Trophoblast cell (in vitro differentiated cells and primary cell): ENCODE results near the gene GALNT9.
"Not testable (repeated sequence)": the region's sequence is repeated elsewhere in the genome, so short reads cannot be mapped to it uniquely, and the experiment has no call there.

ENCODE experiments used
- DNase-seq, 2 donors: peaks; one replicate each; pipeline ENCODE4 v3.0.0-alpha.2; 2016
- H2AFZ ChIP-seq: 2 replicates; pipeline ENCODE4 v1.6.1; 2013; ENCODE audit warnings: low read length, moderate library complexity, mild to moderate bottlenecking; ENCODE audit not compliant: insufficient read depth, poor library complexity
- H2AK5ac ChIP-seq: 2 replicates; pipeline ENCODE4 v1.6.1; 2013; ENCODE audit warnings: mild to moderate bottlenecking, low read length
- H2BK120ac ChIP-seq: 2 replicates; pipeline ENCODE4 v1.6.1; 2013; ENCODE audit warnings: low read length, mild to moderate bottlenecking, moderate library complexity; ENCODE audit not compliant: insufficient read depth, poor library complexity
- H2BK12ac ChIP-seq: 2 replicates; pipeline ENCODE4 v1.6.1; 2013; ENCODE audit warnings: mild to moderate bottlenecking, low read length, moderate library complexity
- H2BK5ac ChIP-seq: 2 replicates; pipeline ENCODE4 v1.6.1; 2013; ENCODE audit warnings: low read length, low read depth, moderate library complexity, mild to moderate bottlenecking; ENCODE audit not compliant: poor library complexity
- H3K14ac ChIP-seq: 2 replicates; pipeline ENCODE4 v1.6.1; 2013; ENCODE audit warnings: mild to moderate bottlenecking, low read length
- H3K18ac ChIP-seq: 2 replicates; pipeline ENCODE4 v1.6.1; 2013; ENCODE audit warnings: mild to moderate bottlenecking, low read length
- H3K23ac ChIP-seq: 2 replicates; pipeline ENCODE4 v1.6.1; 2013; ENCODE audit warnings: low read length
- H3K27ac ChIP-seq: 2 replicates; pipeline ENCODE4 v1.5.1; 2013; ENCODE audit warnings: low read depth, mild to moderate bottlenecking, inconsistent platforms, low read length, moderate library complexity
- H3K27me3 ChIP-seq: 2 replicates; pipeline ENCODE4 v1.6.1; 2013; ENCODE audit warnings: inconsistent platforms, mild to moderate bottlenecking, low read length, moderate library complexity; ENCODE audit not compliant: insufficient read depth
- H3K36me3 ChIP-seq, 2 experiments: 1 replicate in 1 of 2; 2 replicates in 1 of 2; pipeline ENCODE4 v1.6.1; 2013; ENCODE audit warnings: low read length in 2 of 2, mild to moderate bottlenecking in 2 of 2, moderate library complexity in 1 of 2; ENCODE audit not compliant: insufficient read depth in 2 of 2, control insufficient read depth in 1 of 2
- H3K4ac ChIP-seq: 2 replicates; pipeline ENCODE4 v1.6.1; 2013; ENCODE audit warnings: low read depth, mild to moderate bottlenecking, low read length, moderate library complexity
- H3K4me1 ChIP-seq, 2 experiments: 1 replicate in 1 of 2; 2 replicates in 1 of 2; pipeline ENCODE4 v1.6.1; 2013; ENCODE audit warnings: low read length in 2 of 2, mild to moderate bottlenecking in 2 of 2, moderate library complexity in 1 of 2; ENCODE audit not compliant: insufficient read depth in 2 of 2, control insufficient read depth in 1 of 2
- H3K4me2 ChIP-seq: 2 replicates; pipeline ENCODE4 v1.6.1; 2013; ENCODE audit warnings: inconsistent platforms, mild to moderate bottlenecking, low read length, moderate library complexity
- H3K4me3 ChIP-seq: 2 replicates; pipeline ENCODE4 v1.5.1; 2013; ENCODE audit warnings: mild to moderate bottlenecking, low read depth, low read length, inconsistent platforms
- H3K79me1 ChIP-seq: one replicate; pipeline ENCODE4 v1.6.1; 2013; ENCODE audit warnings: low read length
- H3K79me2 ChIP-seq: 2 replicates; pipeline ENCODE4 v1.6.1; 2013; ENCODE audit warnings: low read length, mild to moderate bottlenecking; ENCODE audit not compliant: control insufficient read depth, insufficient read depth, poor library complexity
- H3K9ac ChIP-seq: 2 replicates; pipeline ENCODE4 v1.6.1; 2013; ENCODE audit warnings: mild to moderate bottlenecking, low read length
- H3K9me3 ChIP-seq: 2 replicates; pipeline ENCODE4 v1.6.1; 2013; ENCODE audit warnings: low read depth, mild to moderate bottlenecking, control low read depth, inconsistent platforms, low read length; ENCODE audit not compliant: insufficient read depth
- H4K12ac ChIP-seq: 2 replicates; pipeline ENCODE4 v1.6.1; 2013; ENCODE audit warnings: low read depth, mild to moderate bottlenecking, low read length, moderate library complexity
- H4K8ac ChIP-seq: 2 replicates; pipeline ENCODE4 v1.6.1; 2013; ENCODE audit warnings: low read depth, mild to moderate bottlenecking, low read length, moderate library complexity
- H4K91ac ChIP-seq: one replicate; pipeline ENCODE4 v1.6.1; 2013; ENCODE audit warnings: low read depth, mild to moderate bottlenecking, low read length, moderate library complexity
- WGBS: extraction: QIAGEN DNeasy Blood & Tissue Kit; methylation state at CpG from one replicate; pipeline ENCODE4 v1.1.7; 2013; ENCODE audit warnings: missing lambda C conversion rate; ENCODE audit not compliant: insufficient read length, insufficient coverage; ENCODE audit errors: extremely low coverage; 5-methylcytosine and 5-hydroxymethylcytosine counted together

GALNT9 gene

GRCh38 chr12:132266802-132267201 is 62.6 kb downstream of the GALNT9 start:
- no peak overlapping the region for H3K14ac ChIP-seq
- no peak overlapping the region for H3K27ac ChIP-seq
- H2BK12ac ChIP-seq, result no peak overlapping the region
- H3K36me3 ChIP-seq, result no peaks in the 10 kb centered on the region
- no peak overlapping the region for H2BK5ac ChIP-seq
- H2AFZ ChIP-seq, result no peak overlapping the region
- H2BK120ac ChIP-seq, result no peak overlapping the region
- no peak overlapping the region for H4K12ac ChIP-seq
- no peak overlapping the region for H3K4ac ChIP-seq
- H3K79me1 ChIP-seq, result no peaks in the 10 kb centered on the region
- H2AK5ac ChIP-seq, result no peak overlapping the region
- H3K4me3 ChIP-seq, result no peak overlapping the region
- no peak overlapping the region for H3K9ac ChIP-seq
- H3K27me3 ChIP-seq, result no peaks in the 10 kb centered on the region
- no peak overlapping the region for H4K8ac ChIP-seq
- H3K4me2 ChIP-seq, result no peak overlapping the region
- no peak for DNase-seq
- no peak overlapping the region for H3K23ac ChIP-seq
- H4K91ac ChIP-seq, result no peak overlapping the region
- H3K9me3 ChIP-seq, result peaks cover 6% of the 10 kb centered on the region
- WGBS, result no CpG with 5 or more reads among the region's 18 CpGs
- no peaks in the 10 kb centered on the region for H3K4me1 ChIP-seq
- no peaks in the 10 kb centered on the region for H3K79me2 ChIP-seq
- H3K18ac ChIP-seq, result no peak overlapping the region

- WGBS, result no CpG with 5 or more reads among the region's 9 CpGs
- H2AFZ ChIP-seq, result no peak overlapping the region
- no peaks in the 10 kb centered on the region for H3K36me3 ChIP-seq
- no peak overlapping the region for H3K14ac ChIP-seq
- no peak overlapping the region for H2BK120ac ChIP-seq
- H4K12ac ChIP-seq, result no peak overlapping the region
- H3K27ac ChIP-seq, result no peak overlapping the region
- H3K4ac ChIP-seq, result no peak overlapping the region
- H2BK12ac ChIP-seq, result no peak overlapping the region
- H3K23ac ChIP-seq, result no peak overlapping the region
- peaks cover 8% of the 10 kb centered on the region for H3K9me3 ChIP-seq
- H3K9ac ChIP-seq, result no peak overlapping the region
- H3K4me2 ChIP-seq, result no peak overlapping the region
- no peak for DNase-seq
- no peaks in the 10 kb centered on the region for H3K79me2 ChIP-seq
- H3K4me3 ChIP-seq, result no peak overlapping the region
- no peak overlapping the region for H4K91ac ChIP-seq
- no peak overlapping the region for H2AK5ac ChIP-seq
- H4K8ac ChIP-seq, result no peak overlapping the region
- H3K18ac ChIP-seq, result no peak overlapping the region
- H3K27me3 ChIP-seq, result no peaks in the 10 kb centered on the region
- no peaks in the 10 kb centered on the region for H3K4me1 ChIP-seq
- H2BK5ac ChIP-seq, result no peak overlapping the region
- no peaks in the 10 kb centered on the region for H3K79me1 ChIP-seq
Measured at GRCh38 chr12:132266370-132266769, 63.0 kb downstream of the GALNT9 start.

- H3K36me3 ChIP-seq, H4K12ac ChIP-seq, H3K4ac ChIP-seq, H3K27me3 ChIP-seq, H3K4me3 ChIP-seq, DNase-seq, H3K18ac ChIP-seq, H3K79me2 ChIP-seq, H2AK5ac ChIP-seq, H2BK5ac ChIP-seq, H2BK12ac ChIP-seq, H4K8ac ChIP-seq, H3K4me2 ChIP-seq, H3K9ac ChIP-seq, H4K91ac ChIP-seq, H2AFZ ChIP-seq, H3K27ac ChIP-seq, H2BK120ac ChIP-seq, H3K4me1 ChIP-seq, H3K14ac ChIP-seq, H3K79me1 ChIP-seq, H3K9me3 ChIP-seq, H3K23ac ChIP-seq: not testable (repeated sequence)
- WGBS, result no CpG with 5 or more reads among the region's 27 CpGs
Measured at GRCh38 chr12:132265822-132266221, 63.6 kb downstream of the GALNT9 start.

GRCh38 chr12:132265056-132265800 is 64.2 kb downstream of the GALNT9 start:
- DNase-seq, result no peak
- Histone ChIP-seq H3K79me1 (no peaks in the 10 kb centered on the region), H4K8ac (no peak overlapping the region), H2BK5ac (no peak overlapping the region), H2AFZ (no peak overlapping the region), H3K9ac (no peak overlapping the region), H3K14ac (no peak overlapping the region), H3K4me3 (no peak overlapping the region), H3K79me2 (no peaks in the 10 kb centered on the region), H4K12ac (no peak overlapping the region), H2BK12ac (no peak overlapping the region), H3K18ac (no peak overlapping the region), H3K27me3 (no peaks in the 10 kb centered on the region), H3K23ac (no peak overlapping the region), H4K91ac (no peak overlapping the region), H3K27ac (no peak overlapping the region), H3K9me3 (peaks cover 6% of the 10 kb centered on the region), H3K4me1 (no peaks in the 10 kb centered on the region), H3K4ac (no peak overlapping the region), H3K4me2 (no peak overlapping the region), H2AK5ac (no peak overlapping the region), H3K36me3 (no peaks in the 10 kb centered on the region), H2BK120ac (no peak overlapping the region)
- no CpG with 5 or more reads among the region's 25 CpGs for WGBS
